Myocyte (in vitro differentiated cells): Measurements from ENCODE around the gene RHBDL1. TPM values are rescaled to one million over a fixed set of nuclear protein-coding genes. Genes with fewer than 3 reads are reported as not detected.

Source experiments
- DNase-seq: peaks from one replicate; pipeline ENCODE4 v3.0.0-alpha.2; 2012; ENCODE audit warnings: low read depth
- total RNA-seq: library from RNA; depleted of rRNA; stranded (reverse); fragments of >200 nt; gene quantifications from 2 replicates; pipeline ENCODE4 v1.2.3, GENCODE V29; 2014

Gene RHBDL1
- total RNA-seq, 1 donor from 2014 or later: 1.5 TPM

DNA sequence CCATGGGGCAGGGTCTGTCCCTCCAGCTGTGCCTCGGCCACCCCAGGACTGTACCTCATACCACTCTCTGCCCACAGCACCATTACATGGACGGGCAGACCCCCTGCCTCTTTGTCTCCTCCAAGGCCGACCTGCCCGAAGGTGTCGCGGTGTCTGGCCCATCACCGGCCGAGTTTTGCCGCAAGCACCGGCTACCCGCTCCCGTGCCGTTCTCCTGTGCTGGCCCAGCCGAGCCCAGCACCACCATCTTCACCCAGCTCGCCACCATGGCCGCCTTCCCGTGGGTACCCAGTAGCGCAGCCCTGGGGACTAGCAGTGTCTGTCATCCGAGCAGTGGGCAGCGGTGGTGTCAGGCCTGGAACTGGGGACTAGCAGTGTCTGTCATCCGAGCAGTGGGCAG, 2.6 kb upstream of the RHBDL1 start:
- no peak for DNase-seq

DNA sequence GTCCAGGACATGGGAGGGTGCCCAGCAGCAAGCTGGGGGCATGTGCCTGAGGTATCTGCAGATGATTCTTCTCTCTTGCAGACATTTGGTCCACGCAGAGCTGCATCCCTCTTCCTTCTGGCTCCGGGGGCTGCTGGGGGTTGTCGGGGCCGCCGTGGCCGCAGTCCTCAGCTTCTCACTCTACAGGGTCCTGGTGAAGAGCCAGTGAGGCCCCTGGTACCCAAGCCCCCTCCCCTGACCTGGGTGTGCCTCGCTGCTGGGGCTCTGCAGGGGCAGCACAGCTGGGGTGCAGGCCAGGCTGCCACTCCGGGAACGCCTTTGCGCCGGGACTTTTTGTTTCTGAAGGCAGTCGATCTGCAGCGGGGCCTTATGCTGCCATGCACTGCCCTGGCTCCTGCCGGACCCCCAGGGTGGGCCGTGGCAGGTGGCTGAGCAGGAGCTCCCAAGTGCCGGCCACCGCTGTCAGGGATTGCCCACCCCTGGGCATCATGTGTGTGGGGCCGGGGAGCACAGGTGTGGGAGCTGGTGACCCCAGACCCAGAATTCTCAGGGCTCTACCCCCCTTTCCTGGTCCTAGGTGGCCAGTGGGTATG, 2.0 kb upstream of the RHBDL1 start:
- no peak for DNase-seq

DNA sequence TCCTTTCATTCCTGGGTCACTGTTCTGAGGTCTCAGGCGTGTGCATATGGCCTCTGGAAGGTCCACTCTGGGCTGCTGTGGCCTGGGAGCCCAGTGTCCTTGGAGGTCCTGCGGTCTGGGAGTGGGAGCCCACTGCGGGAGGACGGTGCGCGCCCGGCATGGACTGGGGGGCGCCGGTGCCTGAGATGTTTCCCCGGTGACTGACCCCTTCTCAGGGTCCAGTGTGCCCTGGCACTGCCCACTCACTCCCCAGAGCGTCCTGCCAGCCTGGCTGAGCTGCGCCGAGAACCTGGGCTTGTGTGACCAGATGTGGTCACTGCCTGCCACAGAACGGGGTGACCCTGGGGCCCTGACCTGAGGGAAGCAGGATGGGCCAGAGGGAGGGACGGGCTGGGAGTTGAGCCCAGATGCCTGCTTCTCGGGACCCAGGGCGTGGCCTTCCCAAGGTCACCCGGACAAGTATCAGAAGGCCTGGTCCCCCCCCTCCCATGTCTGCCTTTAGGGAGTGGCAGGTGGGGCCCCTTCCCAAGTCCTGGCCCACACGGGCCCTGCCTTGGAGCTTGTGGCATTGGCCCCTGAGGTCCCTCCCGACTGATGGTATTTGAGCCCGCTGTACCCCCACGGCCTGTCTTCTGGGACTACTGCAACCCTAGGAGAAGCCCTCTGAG, 1.1 kb upstream of the RHBDL1 start:
- DNase-seq: no peak

DNA sequence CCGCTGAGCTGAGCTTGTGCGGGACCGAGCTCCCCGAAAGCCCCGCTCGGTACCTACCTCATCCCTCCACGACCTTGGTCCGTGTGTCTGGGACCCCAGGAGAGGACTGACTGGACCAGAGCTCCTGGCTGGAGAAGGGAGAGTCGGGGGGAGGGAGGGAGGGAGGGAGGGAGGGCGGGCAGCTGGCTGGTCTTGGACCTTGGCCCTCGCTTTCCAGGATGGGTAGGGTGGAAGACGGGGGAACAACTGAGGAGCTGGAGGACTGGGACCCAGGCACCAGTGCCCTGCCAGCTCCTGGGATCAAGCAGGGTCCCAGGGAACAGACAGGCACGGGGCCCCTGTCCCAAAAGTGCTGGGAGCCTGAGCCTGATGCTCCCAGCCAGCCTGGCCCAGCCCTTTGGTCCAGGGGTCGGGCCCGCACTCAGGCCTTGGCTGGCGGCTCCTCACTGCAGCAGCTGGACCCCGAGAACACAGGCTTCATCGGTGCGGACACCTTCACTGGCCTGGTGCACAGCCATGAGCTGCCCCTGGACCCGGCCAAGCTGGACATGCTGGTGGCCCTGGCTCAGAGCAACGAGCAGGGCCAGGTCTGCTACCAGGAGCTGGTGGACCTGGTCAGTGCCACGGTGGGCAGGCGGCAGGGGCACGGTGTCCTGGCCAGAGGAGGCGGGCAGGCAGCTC, 553 bp downstream of the RHBDL1 start:
- no peak for DNase-seq

DNA sequence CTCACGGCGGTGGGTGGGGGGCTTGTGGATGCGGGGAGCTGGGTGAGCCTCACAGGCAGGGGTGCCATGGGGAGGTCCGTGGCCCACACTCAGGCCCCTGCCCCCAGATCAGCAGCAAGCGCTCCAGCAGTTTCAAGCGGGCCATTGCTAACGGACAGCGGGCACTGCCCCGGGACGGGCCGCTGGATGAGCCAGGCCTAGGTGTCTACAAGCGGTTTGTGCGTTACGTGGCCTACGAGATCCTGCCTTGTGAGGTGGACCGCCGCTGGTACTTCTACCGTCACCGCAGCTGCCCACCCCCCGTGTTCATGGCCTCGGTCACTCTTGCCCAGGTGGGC, 1.1 kb downstream of the RHBDL1 start:
- no peak for DNase-seq

DNA sequence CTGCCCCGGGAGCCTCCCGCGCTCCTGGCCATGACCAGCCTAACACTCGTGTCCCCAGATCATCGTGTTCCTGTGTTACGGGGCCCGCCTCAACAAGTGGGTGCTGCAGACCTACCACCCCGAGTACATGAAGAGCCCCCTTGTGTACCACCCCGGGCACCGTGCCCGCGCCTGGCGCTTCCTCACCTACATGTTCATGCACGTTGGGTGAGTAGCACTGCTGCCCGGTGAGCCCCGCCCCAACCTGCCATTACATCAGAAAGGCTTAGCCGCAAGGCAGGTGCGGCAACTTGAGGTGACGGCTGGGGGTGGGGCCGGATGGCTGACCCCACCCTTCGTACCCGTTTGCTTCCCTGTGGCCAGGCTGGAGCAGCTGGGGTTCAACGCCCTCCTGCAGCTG, 1.4 kb downstream of the RHBDL1 start:
- DNase-seq: no peak

DNA sequence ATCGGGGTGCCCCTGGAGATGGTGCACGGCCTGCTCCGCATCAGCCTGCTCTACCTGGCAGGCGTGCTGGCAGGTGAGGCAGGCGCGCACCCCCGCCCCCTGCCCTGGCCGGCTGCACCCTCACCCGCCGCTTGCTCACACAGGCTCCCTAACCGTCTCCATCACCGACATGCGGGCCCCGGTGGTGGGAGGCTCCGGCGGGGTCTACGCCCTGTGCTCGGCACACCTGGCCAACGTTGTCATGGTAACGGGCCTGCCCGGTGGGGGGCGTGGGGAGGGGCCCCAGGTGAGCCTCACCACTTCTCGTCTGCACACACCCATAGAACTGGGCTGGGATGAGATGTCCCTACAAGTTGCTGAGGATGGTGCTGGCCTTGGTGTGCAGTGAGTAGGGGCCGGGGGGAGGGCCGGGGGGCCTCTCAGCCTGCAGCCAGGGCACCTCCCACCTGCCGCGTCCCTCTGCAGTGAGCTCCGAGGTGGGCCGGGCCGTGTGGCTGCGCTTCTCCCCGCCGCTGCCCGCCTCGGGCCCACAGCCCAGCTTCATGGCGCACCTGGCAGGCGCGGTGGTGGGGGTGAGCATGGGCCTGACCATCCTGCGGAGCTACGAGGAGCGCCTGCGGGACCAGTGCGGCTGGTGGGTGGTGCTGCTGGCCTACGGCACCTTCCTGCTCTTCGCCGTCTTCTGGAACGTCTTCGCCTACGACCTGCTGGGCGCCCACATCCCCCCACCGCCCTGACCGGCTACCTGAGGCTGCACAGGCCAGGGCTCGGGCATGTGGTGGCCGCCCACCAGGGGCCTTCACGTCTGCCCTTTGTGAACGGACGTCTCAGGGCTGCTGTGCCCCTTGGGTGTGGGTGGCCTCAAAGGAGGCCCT, 2.1 kb downstream of the RHBDL1 start:
- DNase-seq: no peak

DNA sequence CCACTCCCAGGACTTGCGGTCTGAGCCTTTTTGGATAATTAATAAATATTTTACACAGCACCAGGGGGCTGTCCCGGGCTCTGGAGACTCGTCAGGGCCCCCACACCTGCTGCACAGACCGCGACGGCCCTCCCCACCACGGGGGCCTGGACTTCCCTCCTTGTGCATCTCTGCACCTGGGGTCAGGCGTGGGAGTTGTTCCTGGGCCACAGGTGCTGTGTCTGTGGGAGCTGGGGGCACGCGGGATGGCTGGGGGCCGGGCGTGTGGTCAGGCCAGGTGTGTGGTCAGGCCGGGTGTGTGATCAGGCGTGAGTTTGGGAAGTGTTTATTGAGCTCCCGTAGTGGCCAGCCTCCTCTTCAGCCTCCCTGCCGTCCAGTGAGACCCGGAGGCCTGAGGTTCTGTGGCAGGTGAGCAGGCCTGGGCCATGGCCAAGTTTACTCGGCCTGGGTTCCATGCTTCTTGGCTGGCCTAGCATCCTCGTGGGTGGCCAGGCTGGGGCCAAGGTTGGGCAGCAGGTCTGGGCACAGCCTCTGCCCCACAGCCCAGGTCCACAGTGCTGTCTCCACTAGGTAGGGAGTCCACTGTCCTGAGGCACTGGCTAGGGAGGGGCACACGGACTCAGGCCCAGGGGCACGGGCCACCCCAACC, 2.9 kb downstream of the RHBDL1 start:
- no peak for DNase-seq

- DNase-seq: peak; percentile 11
Measured at GRCh38 chr16:678858-679813, 3.7 kb downstream of the RHBDL1 start.

GRCh38 chr16:679814-680624, 4.5 kb downstream of the RHBDL1 start, which contains the start of gene STUB1:
Gene STUB1 (plus strand): TSS chr16:680410. CDS start chr16:680526, 116 bp downstream.
- peak; percentile 86 for DNase-seq

DNA sequence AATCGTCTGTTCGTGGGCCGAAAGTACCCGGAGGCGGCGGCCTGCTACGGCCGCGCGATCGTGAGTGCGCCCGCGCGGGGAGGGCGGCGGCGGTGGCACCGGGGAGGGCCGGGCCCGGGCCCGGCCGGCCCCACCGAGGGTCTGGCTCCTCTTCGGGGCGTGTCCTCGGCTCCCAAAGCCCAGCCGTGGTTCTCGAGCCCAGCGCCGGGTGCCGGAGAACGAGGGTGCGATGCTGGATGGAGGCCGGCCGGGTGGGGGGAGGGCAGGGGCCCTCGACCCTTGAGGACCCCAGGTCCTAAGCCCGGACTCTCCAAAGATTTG, 5.1 kb downstream of the RHBDL1 start:
- no peak for DNase-seq

- DNase-seq: no peak
Measured at GRCh38 chr16:680967-681745, 5.7 kb downstream of the RHBDL1 start.

- DNase-seq: peak; percentile 34
Measured at GRCh38 chr16:681746-682427, 6.4 kb downstream of the RHBDL1 start.

GRCh38 chr16:682493-683395, 7.3 kb downstream of the RHBDL1 start:
- no peak for DNase-seq

- DNase-seq: no peak
Measured at GRCh38 chr16:683396-684070, 8.1 kb downstream of the RHBDL1 start.

DNA sequence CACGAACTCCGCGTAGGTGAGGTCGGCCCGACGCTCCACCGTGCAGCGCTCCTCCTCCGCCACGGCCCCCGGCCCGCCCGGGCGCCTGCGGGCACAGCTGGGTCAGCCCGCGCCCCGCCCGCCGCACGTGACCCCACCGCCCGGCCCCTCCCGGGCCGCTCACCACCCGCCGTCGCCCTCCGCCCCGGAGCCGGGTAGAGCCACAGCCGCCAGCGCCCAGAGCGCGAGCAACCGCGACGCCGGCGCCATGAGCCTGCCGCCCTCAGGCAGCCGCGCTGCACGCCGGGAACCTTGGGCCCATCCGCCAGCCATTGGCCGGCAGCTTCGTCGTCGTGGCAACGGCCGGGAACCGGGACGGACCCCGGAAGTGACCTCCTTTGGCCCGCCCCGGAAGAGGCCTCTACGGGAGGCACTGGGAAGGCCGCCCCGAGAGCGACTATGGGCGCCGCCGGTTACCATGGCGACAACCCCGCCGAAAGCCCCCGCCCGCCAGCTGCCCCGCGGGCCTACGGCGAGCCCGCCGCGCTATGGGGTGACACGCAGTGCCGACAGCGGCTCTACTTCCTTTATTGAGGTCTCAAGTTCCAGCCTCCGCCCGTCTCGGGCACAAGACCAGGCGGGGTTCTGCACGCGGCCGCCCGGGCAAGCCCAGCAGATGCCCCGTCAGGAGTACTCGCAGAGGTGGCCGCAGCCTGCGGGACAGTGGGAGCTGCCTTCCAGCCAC, 8.8 kb downstream of the RHBDL1 start, which contains the start of gene JMJD8:
TSS of gene JMJD8 (minus strand) at position 264 of the 724 bp plus-strand sequence. CDS start at position 249, 15 bp downstream.
- peak; percentile 96 for DNase-seq
